GM23338 (cell line): ENCODE results near the gene ACAD10. TPM values are rescaled to one million over a fixed set of nuclear protein-coding genes. Genes with fewer than 3 reads are reported as not detected.

ENCODE experiments used
- ATAC-seq: fragments of 200-7000 bp; cut with Tn5 transposase; 3 replicates; pipeline ENCODE4 v1.9.1; 2020
- DNase-seq: peaks from one replicate; pipeline ENCODE4 v3.0.0-alpha.2; 2015; ENCODE audit warnings: low spot score
- H2AFZ ChIP-seq: fragments of 200-600 bp; sonication (generic); 2 replicates; pipeline ENCODE4 v1.8.0; 2016; ENCODE audit warnings: antibody characterized with exemption, mild to moderate bottlenecking, moderate library complexity
- H3F3A ChIP-seq: fragments of 200-600 bp; sonication (generic); replicated peaks from 2 replicates; pipeline ENCODE4 v1.8.0; 2017; ENCODE audit warnings: antibody characterized with exemption, mixed run types, low read depth
- H3K27ac ChIP-seq: fragments of 200-600 bp; sonication (generic); 2 replicates; pipeline ENCODE4 v1.6.1; 2016; ENCODE audit warnings: low read depth
- H3K27me3 ChIP-seq: fragments of 200-600 bp; sonication (generic); 2 replicates; pipeline ENCODE4 v1.8.0; 2016; ENCODE audit warnings: mild to moderate bottlenecking, mixed run types, moderate library complexity; ENCODE audit not compliant: insufficient read depth
- H3K36me3 ChIP-seq: fragments of 200-600 bp; sonication (generic); 2 replicates; pipeline ENCODE4 v1.8.0; 2016; ENCODE audit warnings: mild to moderate bottlenecking; ENCODE audit not compliant: insufficient read depth
- H3K4me1 ChIP-seq: fragments of 200-600 bp; sonication (generic); 2 replicates; pipeline ENCODE4 v1.8.0; 2016; ENCODE audit warnings: mild to moderate bottlenecking, moderate library complexity; ENCODE audit not compliant: insufficient read depth
- H3K4me2 ChIP-seq: fragments of 200-600 bp; sonication (generic); 2 replicates; pipeline ENCODE4 v1.7.1; 2017; ENCODE audit warnings: mixed run types
- H3K4me3 ChIP-seq: fragments of 200-600 bp; sonication (generic); 2 replicates; pipeline ENCODE4 v1.6.1; 2016; ENCODE audit warnings: mixed run types
- H3K79me2 ChIP-seq: fragments of 200-600 bp; sonication (generic); replicated peaks from 2 replicates; pipeline ENCODE4 v1.8.0; 2017; ENCODE audit warnings: mild to moderate bottlenecking; ENCODE audit not compliant: insufficient read depth
- H3K9me2 ChIP-seq: fragments of 200-600 bp; sonication (generic); 2 replicates; pipeline ENCODE4 v1.8.0; 2017; ENCODE audit not compliant: insufficient read depth
- H4K20me1 ChIP-seq: fragments of 200-600 bp; sonication (generic); replicated peaks from 2 replicates; pipeline ENCODE4 v1.8.0; 2017; ENCODE audit warnings: mild to moderate bottlenecking; ENCODE audit not compliant: insufficient read depth
- H3K27ac Mint-ChIP-seq: 2 replicates; pipeline ENCODE4 v1.8.0; 2020; ENCODE audit warnings: inconsistent platforms, mild to moderate bottlenecking, moderate library complexity, mixed read lengths
- H3K27me3 Mint-ChIP-seq: 3 replicates; pipeline ENCODE4 v1.8.0; 2022; ENCODE audit warnings: low read depth, mild to moderate bottlenecking, moderate library complexity, mixed read lengths, inconsistent platforms; ENCODE audit not compliant: insufficient read depth, poor library complexity
- H3K36me3 Mint-ChIP-seq: 3 replicates; pipeline ENCODE4 v1.8.0; 2021; ENCODE audit warnings: low read depth, mild to moderate bottlenecking, inconsistent platforms, moderate library complexity, mixed read lengths
- H3K4me1 Mint-ChIP-seq: 3 replicates; pipeline ENCODE4 v1.8.0; 2020; ENCODE audit warnings: mild to moderate bottlenecking, inconsistent platforms, mixed read lengths
- H3K4me3 Mint-ChIP-seq: 3 replicates; pipeline ENCODE4 v1.8.0; 2021; ENCODE audit warnings: moderate library complexity, mild to moderate bottlenecking, inconsistent platforms, mixed read lengths
- H3K9me3 Mint-ChIP-seq: 3 replicates; pipeline ENCODE4 v1.8.0; 2020; ENCODE audit warnings: moderate library complexity, mild to moderate bottlenecking, inconsistent platforms, mixed read lengths
- CREB1 ChIP-seq: fragments of 250-450 bp; sonication (Bioruptor Pico); IDR thresholded peaks from 2 replicates; pipeline ENCODE4 v1.5.0; 2020; ENCODE audit warnings: low read depth, mild to moderate bottlenecking, moderate library complexity
- CTCF ChIP-seq, 2 experiments: fragments of 200-600 bp in 1 of 2; sonication (generic) in 1 of 2; conservative IDR thresholded peaks; 2 replicates each; pipeline versions ENCODE4 v1.5.1 to v1.6.1; 2016 to 2017; ENCODE audit warnings: antibody characterized with exemption in 2 of 2, low read depth in 2 of 2, mild to moderate bottlenecking in 2 of 2, moderate library complexity in 1 of 2
- ETS1 ChIP-seq: IDR thresholded peaks from 2 replicates; pipeline ENCODE4 v1.6.1; 2016; ENCODE audit warnings: antibody characterized with exemption
- EZH2 ChIP-seq: fragments of 200-600 bp; sonication (generic); IDR thresholded peaks from one replicate; pipeline ENCODE4 v1.8.0; 2017; ENCODE audit warnings: antibody characterized with exemption, mild to moderate bottlenecking, low read depth; ENCODE audit not compliant: unreplicated experiment
- EZH2phosphoT487 ChIP-seq: fragments of 200-600 bp; sonication (generic); IDR thresholded peaks from one replicate; pipeline ENCODE4 v1.8.1; 2018; ENCODE audit warnings: antibody characterized with exemption; ENCODE audit not compliant: unreplicated experiment
- JUNB ChIP-seq: IDR thresholded peaks from one replicate; pipeline ENCODE4 v1.6.1; 2016; ENCODE audit warnings: antibody characterized with exemption; ENCODE audit not compliant: unreplicated experiment
- NANOG ChIP-seq: IDR thresholded peaks from 2 replicates; pipeline ENCODE4 v1.6.1; 2016; ENCODE audit warnings: antibody characterized with exemption, borderline replicate concordance
- POLR2AphosphoS5 ChIP-seq: IDR thresholded peaks from 2 replicates; pipeline ENCODE4 v1.6.1; 2016; ENCODE audit warnings: antibody characterized with exemption, low read depth
- REST ChIP-seq: IDR thresholded peaks from one replicate; pipeline ENCODE4 v1.6.1; 2018; ENCODE audit warnings: antibody characterized with exemption; ENCODE audit not compliant: unreplicated experiment
- STAT1 ChIP-seq: IDR thresholded peaks from one replicate; pipeline ENCODE4 v1.6.1; 2016; ENCODE audit warnings: antibody characterized with exemption; ENCODE audit not compliant: unreplicated experiment
- ZNF114 ChIP-seq: fragments of 250-450 bp; sonication (Bioruptor Pico); IDR thresholded peaks from 2 replicates; pipeline ENCODE4 v1.5.0; 2020; ENCODE audit warnings: mild to moderate bottlenecking, moderate library complexity
- ZNF331 ChIP-seq: fragments of 250-450 bp; sonication (Bioruptor Pico); IDR thresholded peaks from 2 replicates; pipeline ENCODE4 v1.5.0; 2020; ENCODE audit warnings: low read depth, mild to moderate bottlenecking, moderate library complexity
- ZNF462 ChIP-seq: fragments of 250-450 bp; sonication (Bioruptor Pico); IDR thresholded peaks from 2 replicates; pipeline ENCODE4 v1.5.0; 2020; ENCODE audit warnings: mild to moderate bottlenecking, moderate library complexity
- polyA plus RNA-seq: library from polyadenylated mRNA; unstranded; fragments of >200 nt; fragmentation: Nextera tagmentation; extraction: Ambion mirVana; gene quantifications from 2 replicates; pipeline ENCODE4 v1.2.1, GENCODE V29; 2016
- total RNA-seq: library from RNA; depleted of rRNA; stranded (reverse); fragments of >200 nt; shearing (Covaris generic); gene quantifications from 2 replicates; pipeline ENCODE4 v1.2.3, GENCODE V29; 2014

Gene ACAD10
- total and polyA plus RNA-seq, 2 experiments from 2014 or later: 16.3 to 23.1 TPM

- no peaks in the 10 kb centered on the region for H3K4me1 Mint-ChIP-seq
- Histone ChIP-seq H3K9me2 (no peaks in the 10 kb centered on the region), H3K27me3 (no peaks in the 10 kb centered on the region), H3K36me3 (peaks cover 30% of the 10 kb centered on the region), H4K20me1 (peaks cover 9% of the 10 kb centered on the region), H3K4me3 (no peak overlapping the region), H3K4me1 (no peaks in the 10 kb centered on the region), H2AFZ (no peak overlapping the region), H3K79me2 (no peaks in the 10 kb centered on the region), H3K4me2 (no peak overlapping the region), H3F3A (no peaks in the 10 kb centered on the region), H3K27ac (no peak overlapping the region)
- no peak overlapping the region for H3K4me3 Mint-ChIP-seq
- TF ChIP-seq ZNF114 (no peak), ZNF331 (CRISPR knock-in tag) (no peak), ETS1 (no peak), STAT1 (no peak), ZNF462 (CRISPR knock-in tag) (no peak), CTCF (conservative IDR thresholded peaks at IDR 0.05; ENCODE audit: low read depth in 2 of 2) (no peak), EZH2 (no peak), REST (no peak), POLR2AphosphoS5 (no peak), EZH2phosphoT487 (no peak), JUNB (no peak), CREB1 (no peak), NANOG (no peak)
- ATAC-seq (peak; percentile 70), DNase-seq (peak; percentile 24)
- no peak overlapping the region for H3K27ac Mint-ChIP-seq
- no peaks in the 10 kb centered on the region for H3K27me3 Mint-ChIP-seq
- H3K9me3 Mint-ChIP-seq: no peaks in the 10 kb centered on the region
- H3K36me3 Mint-ChIP-seq: peaks cover 37% of the 10 kb centered on the region
These were observed 21.4 kb upstream of the ACAD10 start for GRCh38 chr12:111664499-111664898.
